Stimulated activated CD4-positive, alpha-beta T cell treated with anti-CD3 and anti-CD28 coated beads, Interleukin-4, amount 100 ng/mL, for 48 hours (primary cell): ENCODE data around the gene CSNK2A1.

ENCODE experiments used
- DNase-seq, 2 donors: peaks; one replicate each; pipeline ENCODE4 v3.0.0-alpha.2; 2020; ENCODE audit warnings: low read depth in 2 of 2

The CSNK2A1 gene

DNA sequence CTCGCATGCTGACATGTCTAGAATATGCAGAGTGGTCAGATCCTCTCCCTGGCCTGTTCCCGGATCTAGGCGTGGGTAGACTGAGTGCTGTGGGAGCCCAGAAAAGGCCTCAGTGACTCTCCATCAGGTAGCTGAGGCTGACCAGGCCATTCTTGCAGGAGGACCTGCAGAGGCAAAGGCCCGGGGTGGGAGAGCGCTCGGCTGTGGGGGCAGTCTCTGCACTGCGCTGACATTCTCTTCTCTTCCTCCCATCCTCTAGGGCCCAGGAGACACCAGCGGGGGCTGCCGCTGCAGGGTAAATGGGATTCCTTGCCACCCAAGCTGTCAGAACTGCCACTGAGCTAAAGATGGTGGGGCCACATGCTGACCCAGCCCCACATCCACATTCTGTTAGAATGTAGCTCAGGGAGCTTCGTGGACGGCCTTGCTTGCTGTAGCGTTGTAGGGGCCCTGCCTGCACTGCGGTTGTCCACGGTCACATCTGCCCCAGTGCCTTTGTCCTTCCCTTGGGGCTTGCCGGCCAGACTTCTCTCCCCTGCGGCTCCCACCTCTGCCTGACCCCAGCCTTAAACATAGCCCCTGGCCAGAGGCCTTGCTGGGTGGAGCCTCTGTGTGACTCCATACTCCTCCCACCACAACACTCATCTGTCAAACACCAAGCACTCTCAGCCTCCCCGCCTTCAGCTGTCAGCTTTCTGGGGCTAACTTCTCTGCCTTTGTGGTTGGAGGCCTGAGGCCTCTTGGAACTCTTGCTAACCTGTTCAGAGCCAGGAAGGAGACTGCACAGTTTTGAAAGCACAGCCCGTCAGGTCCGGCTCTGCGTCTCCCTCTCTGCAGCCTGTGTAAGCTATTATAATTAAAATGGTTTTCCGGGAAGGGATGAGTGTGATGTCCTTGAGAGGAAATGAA is 113.2 kb downstream of the CSNK2A1 start:
- DNase-seq = no peak

- no peak for DNase-seq
Measured at GRCh38 chr20:428658-429200, 114.9 kb downstream of the CSNK2A1 start.

DNA sequence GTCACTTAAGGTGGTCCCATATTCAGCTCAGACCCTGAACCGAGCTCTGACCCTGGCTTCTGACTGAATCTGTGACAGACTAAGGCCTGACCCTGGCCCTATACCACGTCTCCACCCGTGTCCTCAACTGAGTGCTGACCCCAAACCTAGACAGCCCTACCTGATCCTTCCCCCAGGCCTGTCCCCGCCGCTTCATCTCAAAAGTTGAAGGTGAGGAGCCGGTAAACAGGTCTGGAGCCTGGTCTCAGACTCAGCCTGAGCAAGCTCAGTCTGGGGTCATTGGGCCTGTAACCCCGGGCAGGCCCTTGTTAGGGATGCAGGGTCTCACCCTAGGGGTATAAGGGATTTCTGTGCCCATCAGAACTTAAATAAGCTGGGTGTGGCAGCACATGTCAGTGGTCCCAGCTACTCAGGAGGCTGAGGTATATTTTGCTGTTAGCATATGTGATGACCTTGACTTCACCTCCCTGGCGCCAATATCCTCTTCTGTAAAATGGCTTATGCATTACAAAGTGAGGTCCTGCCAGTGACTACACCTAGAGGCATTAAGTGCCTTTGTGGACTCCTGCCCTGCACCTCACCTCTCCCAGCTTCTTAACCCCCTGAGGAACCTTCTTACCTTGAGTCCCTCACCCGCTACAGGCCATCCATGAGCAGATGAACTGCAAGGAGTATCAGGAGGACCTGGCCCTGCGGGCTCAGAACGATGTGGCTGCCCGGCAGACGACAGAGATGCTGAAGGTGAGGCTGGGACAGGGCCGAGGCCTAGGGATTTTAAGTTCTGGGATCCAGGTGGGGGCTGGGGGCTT is 115.5 kb downstream of the CSNK2A1 start:
- no peak for DNase-seq

DNA sequence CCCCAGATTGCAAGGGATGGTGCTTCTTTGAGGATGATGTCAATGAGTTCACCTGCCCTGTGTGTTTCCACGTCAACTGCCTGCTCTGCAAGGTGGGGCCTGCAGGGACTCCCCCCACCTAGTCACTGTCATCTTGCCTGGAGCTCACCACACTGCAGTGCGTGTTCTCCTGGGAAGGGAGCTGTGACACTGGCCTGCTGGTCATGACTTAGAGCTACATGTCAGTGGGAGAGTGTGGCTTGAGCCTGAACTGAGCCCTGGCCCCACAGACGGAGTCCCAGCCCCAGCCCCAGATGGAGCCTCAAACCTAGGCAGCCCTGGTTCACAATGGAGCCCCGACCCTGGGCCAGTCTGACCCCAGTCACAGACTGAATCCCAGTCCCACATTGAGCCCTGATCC is 116.2 kb downstream of the CSNK2A1 start:
- no peak for DNase-seq

- DNase-seq = no peak
Measured at GRCh38 chr20:426566-426965, 117.0 kb downstream of the CSNK2A1 start.
